KMS-11 (cell line): Measurements from ENCODE around the gene NTM.

Experiments used
- H2AFZ ChIP-seq: fragments of 200-600 bp; sonication (generic); 2 replicates; pipeline ENCODE4 v1.6.1; 2016; ENCODE audit warnings: antibody characterized with exemption, mixed run types, low read depth
- H3K27ac ChIP-seq: fragments of 200-600 bp; sonication (generic); 2 replicates; pipeline ENCODE4 v1.6.1; 2016; ENCODE audit warnings: mild to moderate bottlenecking, mixed run types
- H3K27me3 ChIP-seq: fragments of 200-600 bp; sonication (generic); 2 replicates; pipeline ENCODE4 v1.6.1; 2017; ENCODE audit warnings: mild to moderate bottlenecking, low read depth, mixed run types, moderate library complexity; ENCODE audit not compliant: insufficient read depth
- H3K36me3 ChIP-seq: fragments of 200-600 bp; sonication (generic); 2 replicates; pipeline ENCODE4 v1.6.1; 2017; ENCODE audit warnings: mild to moderate bottlenecking, mixed run types; ENCODE audit not compliant: insufficient read depth
- H3K4me1 ChIP-seq: fragments of 200-600 bp; sonication (generic); 2 replicates; pipeline ENCODE4 v1.6.1; 2016; ENCODE audit warnings: mild to moderate bottlenecking, low read depth, mixed run types; ENCODE audit not compliant: poor library complexity, severe bottlenecking
- H3K4me2 ChIP-seq: fragments of 200-600 bp; sonication (generic); 2 replicates; pipeline ENCODE4 v1.7.0; 2016; ENCODE audit warnings: mild to moderate bottlenecking, mixed run types
- H3K4me3 ChIP-seq: fragments of 200-600 bp; sonication (generic); IDR thresholded peaks from 2 replicates; pipeline ENCODE4 v1.6.1; 2017; ENCODE audit warnings: low read depth, low read length, mixed read lengths; ENCODE audit not compliant: insufficient read depth
- H3K79me2 ChIP-seq: fragments of 200-600 bp; sonication (generic); 2 replicates; pipeline ENCODE4 v1.6.1; 2016; ENCODE audit warnings: low read depth, mixed run types; ENCODE audit not compliant: insufficient read depth
- H3K9ac ChIP-seq: fragments of 200-600 bp; sonication (generic); 2 replicates; pipeline ENCODE4 v1.6.1; 2016; ENCODE audit warnings: mild to moderate bottlenecking, mixed run types
- H4K20me1 ChIP-seq: fragments of 200-600 bp; sonication (generic); 2 replicates; pipeline ENCODE4 v1.6.1; 2016; ENCODE audit warnings: mild to moderate bottlenecking, mixed run types; ENCODE audit not compliant: insufficient read depth
- CTCF ChIP-seq: fragments of 200-600 bp; sonication (generic); conservative IDR thresholded peaks from 2 replicates; pipeline ENCODE4 v1.6.1; 2017; ENCODE audit warnings: low read depth, mild to moderate bottlenecking, antibody characterized with exemption, low read length, moderate library complexity, mixed read lengths

The NTM gene

GRCh38 chr11:131823772-131824171 is 453.4 kb downstream of the NTM start:
- no peak for TF ChIP-seq CTCF
- Histone ChIP-seq H3K27me3 (no peaks in the 10 kb centered on the region), H3K36me3 (no peaks in the 10 kb centered on the region), H4K20me1 (no peaks in the 10 kb centered on the region), H3K79me2 (no peaks in the 10 kb centered on the region), H3K27ac (no peak overlapping the region), H3K9ac (no peak overlapping the region), H3K4me2 (no peak overlapping the region), H3K4me3 (no peak overlapping the region), H2AFZ (no peak overlapping the region), H3K4me1 (no peaks in the 10 kb centered on the region)

- Histone ChIP-seq H3K4me3 (no peak overlapping the region), H4K20me1 (no peaks in the 10 kb centered on the region), H3K4me1 (no peaks in the 10 kb centered on the region), H3K9ac (no peak overlapping the region), H3K27ac (no peak overlapping the region), H3K79me2 (no peaks in the 10 kb centered on the region), H3K36me3 (no peaks in the 10 kb centered on the region), H3K27me3 (no peaks in the 10 kb centered on the region), H3K4me2 (no peak overlapping the region), H2AFZ (no peak overlapping the region)
- TF ChIP-seq CTCF = no peak
Measured at GRCh38 chr11:131824771-131825170, 454.4 kb downstream of the NTM start.

- TF ChIP-seq CTCF = no peak
- H4K20me1 ChIP-seq = no peaks in the 10 kb centered on the region
- no peaks in the 10 kb centered on the region for H3K27me3 ChIP-seq
- no peaks in the 10 kb centered on the region for H3K4me1 ChIP-seq
- H2AFZ ChIP-seq = no peak overlapping the region
- H3K4me3 ChIP-seq = no peak overlapping the region
- no peak overlapping the region for H3K9ac ChIP-seq
- H3K79me2 ChIP-seq = no peaks in the 10 kb centered on the region
- H3K27ac ChIP-seq = no peak overlapping the region
- H3K36me3 ChIP-seq = no peaks in the 10 kb centered on the region
- H3K4me2 ChIP-seq = no peak overlapping the region
Measured at GRCh38 chr11:131827430-131827829, 457.0 kb downstream of the NTM start.

DNA sequence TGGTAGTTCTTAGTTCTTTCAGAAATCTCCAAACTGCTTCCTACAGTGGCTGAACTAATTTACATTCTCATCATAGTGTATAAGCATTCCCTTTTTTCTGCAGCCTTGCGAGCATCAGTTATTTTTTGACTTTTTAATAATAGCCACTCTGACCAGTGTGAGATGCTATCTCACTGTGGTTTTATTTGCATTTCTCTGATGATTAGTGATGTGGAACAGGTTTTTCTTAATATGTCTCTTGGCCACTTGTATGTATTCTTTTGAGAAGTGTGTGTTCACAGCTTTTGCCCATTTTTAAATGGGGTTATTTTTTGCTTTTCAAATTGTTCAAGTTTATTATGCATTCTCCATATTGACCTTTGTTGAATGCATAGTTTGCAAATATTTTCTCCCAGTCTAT is 459.3 kb downstream of the NTM start:
- Histone ChIP-seq H3K36me3 (no peaks in the 10 kb centered on the region), H3K4me2 (no peak overlapping the region), H2AFZ (no peak overlapping the region), H3K79me2 (no peaks in the 10 kb centered on the region), H3K4me1 (no peaks in the 10 kb centered on the region), H3K27ac (no peak overlapping the region), H3K9ac (no peak overlapping the region), H3K27me3 (no peaks in the 10 kb centered on the region), H4K20me1 (no peaks in the 10 kb centered on the region), H3K4me3 (no peak overlapping the region)
- TF ChIP-seq CTCF = no peak

GRCh38 chr11:131832079-131832478 is 461.7 kb downstream of the NTM start:
- Histone ChIP-seq H3K4me1 (no peaks in the 10 kb centered on the region), H3K9ac (no peak overlapping the region), H3K4me3 (no peak overlapping the region), H3K4me2 (no peak overlapping the region), H4K20me1 (no peaks in the 10 kb centered on the region), H3K79me2 (no peaks in the 10 kb centered on the region), H3K27me3 (no peaks in the 10 kb centered on the region), H2AFZ (no peak overlapping the region), H3K36me3 (no peaks in the 10 kb centered on the region), H3K27ac (no peak overlapping the region)
- TF ChIP-seq CTCF = no peak
